ENCODE data around the gene TIFAB.

Gene TIFAB

GRCh38 chr5:135441350-135441831 lies 10.8 kb downstream of the TIFAB start:
- DNase-seq, result peak; percentile 75

- no peak for DNase-seq
These were observed 11.2 kb downstream of the TIFAB start for GRCh38 chr5:135440916-135441315.

DNA sequence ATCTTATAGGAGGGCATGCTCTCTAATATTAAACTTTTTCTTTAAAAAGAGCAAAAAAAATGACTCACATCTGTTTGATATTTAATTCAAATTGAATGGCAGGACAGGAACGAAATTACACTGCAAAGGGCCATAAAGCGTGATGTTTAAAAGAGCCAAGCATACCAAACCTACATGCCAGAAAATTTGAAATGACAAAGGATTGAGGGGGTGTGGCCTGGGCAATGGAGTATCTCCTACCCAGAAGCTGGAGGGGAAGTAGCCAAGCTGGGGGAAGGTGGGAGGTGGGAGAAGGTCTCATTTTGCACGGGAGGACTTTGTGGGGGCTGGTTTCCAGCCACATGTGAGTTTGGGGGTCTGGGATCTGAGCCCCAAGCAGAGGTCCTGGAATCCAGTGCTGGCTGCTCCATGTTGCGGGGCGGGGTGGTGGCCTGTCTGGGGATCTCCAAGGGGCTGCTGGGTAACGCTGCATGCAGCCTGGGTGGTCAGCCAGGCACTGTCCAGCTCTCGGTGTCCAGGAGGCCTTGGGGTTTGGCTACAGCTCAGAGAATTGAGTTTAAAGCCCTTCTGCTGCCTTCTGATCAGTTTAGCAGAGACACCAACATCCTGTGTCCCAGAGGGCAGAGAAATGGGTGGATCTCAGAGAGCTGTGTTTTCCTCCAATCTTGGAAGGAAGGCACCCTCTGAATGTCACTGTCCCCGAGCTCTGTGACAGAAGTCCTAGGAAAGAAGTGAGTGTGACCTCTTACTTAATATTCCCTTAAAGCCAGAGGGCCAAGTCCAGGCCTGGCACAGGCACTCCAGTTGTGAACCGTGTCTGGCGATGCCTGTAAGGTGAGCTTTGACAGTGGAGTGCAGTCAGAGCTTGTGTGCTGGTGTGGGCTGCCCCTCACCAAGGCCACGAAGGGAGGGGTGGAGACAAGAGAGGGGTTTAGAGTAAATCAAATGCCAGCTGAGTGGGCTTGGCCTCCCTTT lies 12.6 kb downstream of the TIFAB start:
- no peak for DNase-seq

- peak; percentile 16 for DNase-seq
These were observed 13.4 kb downstream of the TIFAB start for GRCh38 chr5:135438636-135439221.

- peak; percentile 81 for DNase-seq
These were observed 14.2 kb downstream of the TIFAB start for GRCh38 chr5:135437796-135438560.

DNA sequence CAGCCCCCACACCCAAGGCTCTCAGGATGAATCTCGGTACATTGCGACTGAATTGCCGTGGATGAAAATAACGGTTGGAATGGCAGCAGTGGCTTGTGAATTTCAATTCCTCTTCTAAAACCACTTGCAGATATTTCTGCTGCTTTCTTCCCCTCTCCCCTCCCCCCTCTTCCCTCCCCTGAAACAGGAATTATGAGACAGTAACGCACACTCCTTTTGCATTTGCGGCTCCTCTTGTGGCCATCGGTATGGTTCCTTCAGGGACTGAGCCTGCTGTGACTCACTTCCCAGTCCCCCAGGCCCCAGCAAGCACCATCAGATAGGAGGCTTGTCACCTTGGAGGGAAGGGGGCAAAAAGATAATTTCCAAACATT lies 14.7 kb downstream of the TIFAB start:
- peak; percentile 98 for DNase-seq

DNA sequence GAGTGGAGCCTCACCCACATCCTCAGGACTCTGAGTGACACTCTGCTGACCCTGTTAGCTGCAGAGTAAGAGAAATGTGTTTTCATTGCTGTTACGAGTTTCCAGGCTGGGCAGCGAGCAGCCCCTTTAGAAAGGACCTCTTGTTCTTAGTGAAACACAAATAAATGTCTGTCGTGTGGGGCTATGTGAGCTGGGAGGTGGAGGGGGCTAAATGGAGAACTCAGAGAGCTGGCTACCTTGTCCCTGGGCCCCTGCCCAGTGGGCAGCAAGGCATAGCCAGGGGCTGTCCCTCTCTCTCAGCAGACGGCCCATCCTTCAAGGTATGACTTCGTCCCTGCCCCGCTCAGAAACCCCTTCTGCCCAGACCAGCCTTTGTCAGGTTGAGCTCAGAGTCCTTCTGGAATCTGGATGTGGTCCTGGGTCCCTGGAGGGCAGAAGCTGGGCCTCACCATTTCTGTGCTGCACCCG lies 15.2 kb downstream of the TIFAB start:
- no peak for DNase-seq

- DNase-seq, result no peak
These were observed 16.5 kb downstream of the TIFAB start for GRCh38 chr5:135435467-135436330.

DNA sequence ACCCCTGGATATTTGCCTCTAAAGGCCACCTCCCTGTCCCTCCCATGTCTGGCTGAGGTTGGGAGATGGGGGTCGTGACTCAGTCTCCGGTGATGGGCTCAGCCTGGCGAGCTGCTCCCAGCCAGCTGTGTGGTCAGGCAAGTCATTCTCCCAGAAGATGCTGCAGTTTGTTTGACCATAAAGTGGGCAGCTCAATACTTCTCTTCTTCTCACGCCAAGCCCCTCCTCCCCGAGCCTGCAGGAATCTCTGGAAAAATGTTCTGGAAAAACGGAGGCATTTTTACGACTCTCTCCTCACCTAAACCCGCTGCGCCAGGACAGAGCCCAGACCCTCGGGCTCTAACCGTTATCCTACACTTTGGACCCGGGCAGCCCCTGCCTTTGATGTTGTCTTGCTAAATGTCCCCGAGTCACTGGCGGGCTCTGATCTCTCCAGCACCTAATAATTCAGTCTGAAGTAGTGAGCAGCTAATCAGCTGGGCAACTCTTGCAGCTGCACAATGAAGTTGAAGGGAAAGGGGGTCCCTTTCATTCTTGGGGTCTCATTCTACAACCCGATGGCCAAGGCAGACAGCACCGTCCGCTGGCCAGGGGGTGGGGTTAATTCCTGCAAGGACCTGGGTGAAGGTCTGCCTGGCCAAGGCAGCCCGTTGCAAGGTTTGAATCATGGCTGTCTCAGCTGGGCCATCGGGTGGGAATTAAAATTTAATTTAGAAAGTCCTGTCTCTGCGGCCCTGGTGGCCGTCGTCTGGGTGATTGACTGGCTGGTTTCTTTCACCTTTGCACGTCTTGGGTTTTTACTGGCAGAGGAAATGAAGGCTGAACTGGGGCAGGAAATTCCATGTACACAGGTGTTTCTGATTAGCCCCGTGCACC lies 17.3 kb downstream of the TIFAB start:
- DNase-seq, result no peak

DNA sequence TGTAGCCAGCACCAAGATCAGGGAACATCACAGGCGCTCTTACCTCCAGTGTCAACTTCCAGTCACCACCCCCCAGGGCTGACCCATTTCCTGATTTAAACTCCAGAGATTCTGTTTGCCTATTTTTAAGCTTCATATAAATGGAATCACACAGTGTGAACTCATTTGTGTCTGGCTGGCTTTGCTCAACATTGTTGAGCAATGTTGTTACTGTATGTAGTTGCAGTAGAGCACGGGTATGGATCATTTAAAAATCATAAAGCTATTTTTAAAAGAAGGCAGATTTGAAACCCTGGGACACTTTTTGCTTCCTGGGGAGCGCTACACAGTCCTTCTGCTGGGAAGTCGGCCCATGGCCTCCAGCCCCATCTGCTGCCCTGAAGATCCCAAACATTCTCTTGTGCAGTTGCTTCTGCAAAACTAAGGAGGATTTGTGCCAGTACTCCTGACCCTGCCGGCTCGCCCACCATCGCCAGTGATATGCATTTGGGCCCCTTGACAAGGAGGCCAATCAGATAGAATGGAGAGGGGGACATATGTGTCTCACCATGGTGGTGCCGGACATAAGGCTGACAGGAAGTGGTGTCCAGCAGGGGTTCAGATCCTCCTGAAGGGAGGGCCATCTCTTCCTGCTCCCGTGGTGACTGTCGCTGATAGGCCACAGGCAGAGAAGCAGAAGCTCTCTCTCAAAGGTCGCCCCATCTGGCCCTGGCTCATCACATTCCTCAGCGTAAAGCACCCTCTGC lies 18.3 kb downstream of the TIFAB start:
- peak; percentile 90 for DNase-seq

DNA sequence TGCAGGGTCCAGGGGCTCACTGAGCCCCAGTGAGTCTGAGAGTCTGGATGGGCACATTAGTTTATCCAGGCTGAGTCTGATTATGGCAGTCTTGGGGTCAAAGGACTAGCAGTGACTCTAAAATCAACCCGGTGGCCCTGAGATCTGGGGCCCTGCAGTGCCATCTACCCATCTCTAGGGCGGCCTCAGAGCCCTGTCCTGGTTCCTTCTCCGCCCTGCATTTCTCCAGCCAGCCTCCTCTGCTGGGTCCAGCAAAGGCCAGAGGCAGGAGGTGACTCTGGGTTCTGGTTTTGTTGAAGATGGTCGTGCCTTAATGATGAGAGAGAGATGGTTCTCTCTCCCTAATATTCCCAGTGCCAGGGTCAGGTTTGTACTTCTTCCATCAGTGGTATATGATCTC lies 20.0 kb downstream of the TIFAB start:
- DNase-seq, result no peak

GRCh38 chr5:135430135-135430437 lies 22.1 kb downstream of the TIFAB start:
- DNase-seq, result no peak

DNA sequence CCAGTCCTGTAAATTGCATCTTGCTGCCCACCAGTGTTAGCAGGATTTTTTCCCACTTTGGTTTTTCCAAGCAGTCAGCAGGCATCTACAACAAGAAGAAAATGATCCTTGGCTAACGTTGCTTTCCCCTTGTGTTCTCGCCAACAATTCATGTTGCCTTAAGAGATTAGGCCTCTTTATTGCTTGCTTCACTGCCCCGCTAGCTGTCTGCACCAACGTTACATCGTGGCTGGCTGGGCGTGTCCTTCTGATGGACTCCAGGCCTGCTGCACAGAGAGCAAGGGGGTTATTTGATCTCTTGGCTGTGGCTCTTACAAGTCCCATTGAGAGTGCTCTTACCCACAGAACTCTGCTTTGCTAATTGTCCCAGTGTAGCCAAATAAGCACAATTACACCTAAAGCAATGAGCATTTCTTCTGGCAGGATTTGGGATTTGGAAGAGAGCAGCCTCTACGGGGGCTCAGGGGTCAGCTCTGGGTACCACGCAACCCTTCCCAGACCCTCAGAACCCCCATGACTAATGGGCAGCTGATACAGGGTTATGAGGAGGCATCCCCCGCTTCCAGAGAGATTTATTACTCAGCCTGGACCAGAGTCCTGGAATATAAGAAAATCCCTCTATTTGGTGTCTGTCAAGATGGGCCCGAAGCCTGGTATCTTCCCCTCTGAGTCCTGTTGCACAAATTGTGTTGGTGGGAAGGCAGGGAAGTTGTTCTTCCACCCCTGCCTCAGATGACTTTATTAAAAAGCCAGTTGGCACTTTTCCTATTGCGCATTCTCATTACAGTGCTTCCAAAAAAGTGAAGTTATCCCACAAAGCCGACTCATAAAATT lies 22.6 kb downstream of the TIFAB start:
- DNase-seq, result peak; percentile 66

GRCh38 chr5:135428586-135428985 lies 23.6 kb downstream of the TIFAB start:
- DNase-seq, result peak; percentile 55

DNA sequence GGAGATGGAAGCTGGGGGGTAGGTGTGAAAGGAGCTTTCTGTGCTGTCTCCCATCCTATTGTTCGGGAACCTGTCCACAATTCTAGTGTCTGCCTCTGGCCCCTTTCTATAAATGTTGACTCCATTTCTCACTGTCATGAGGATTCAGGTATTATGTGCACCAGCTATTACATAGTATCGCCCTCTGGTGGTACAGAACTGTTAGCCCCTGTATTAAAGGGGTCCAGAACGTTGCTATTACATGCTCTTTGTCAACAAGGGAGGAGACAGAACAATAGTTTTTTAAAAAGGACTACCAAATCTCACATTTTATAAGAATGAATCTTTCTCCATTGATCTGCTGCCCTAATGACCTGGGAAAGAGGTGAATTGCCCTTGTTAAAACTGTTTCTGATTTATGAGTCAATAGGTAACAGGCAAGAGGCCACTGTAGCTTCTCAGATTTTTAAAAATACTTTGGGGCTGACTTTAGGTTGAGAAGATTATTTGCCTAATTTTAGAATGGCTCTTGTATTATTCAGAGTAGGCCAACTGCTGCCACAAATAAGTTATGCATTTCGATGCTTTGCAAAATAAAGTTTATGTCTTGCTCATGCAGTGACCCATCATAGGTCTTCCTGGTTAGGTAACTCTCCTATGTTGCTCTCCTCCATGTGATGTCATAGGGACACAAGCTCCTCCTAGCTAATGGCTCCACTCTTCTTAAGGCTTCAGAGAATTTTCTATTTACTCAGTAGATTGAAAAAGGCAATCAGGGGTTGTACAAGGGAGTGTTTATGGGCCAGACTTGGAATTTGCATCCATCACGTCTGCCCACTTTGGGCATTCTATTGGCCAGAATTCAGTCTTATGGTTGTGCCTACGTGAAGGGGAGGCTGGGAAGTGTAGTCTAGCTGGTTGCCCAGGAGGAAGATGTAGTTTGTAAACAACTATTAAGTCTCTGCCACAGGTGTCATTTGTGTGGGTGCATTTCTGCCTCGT lies 25.8 kb downstream of the TIFAB start:
- peak; percentile 77 for DNase-seq

DNA sequence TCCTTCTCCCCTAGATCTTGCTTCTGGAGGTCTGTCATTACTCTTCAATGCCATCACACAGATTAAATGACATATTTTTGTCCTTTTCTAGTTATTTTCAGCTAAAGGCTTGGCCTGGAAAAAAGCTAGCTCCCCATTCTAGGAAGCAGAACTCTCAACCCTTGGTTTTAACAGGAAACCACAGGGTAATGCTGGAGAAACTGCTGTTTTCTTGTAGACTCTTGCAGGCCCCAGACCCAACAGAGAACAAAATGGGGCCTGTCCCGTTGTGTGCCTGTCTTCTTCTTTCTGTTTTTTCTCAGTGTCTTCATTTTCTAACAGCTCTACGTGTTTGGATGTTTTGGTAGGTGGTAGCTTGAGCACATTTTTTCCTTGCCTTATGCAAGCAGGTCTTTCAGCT lies 26.5 kb downstream of the TIFAB start:
- DNase-seq, result peak; percentile 92

GRCh38 chr5:135423846-135424168 lies 28.3 kb downstream of the TIFAB start:
- peak; percentile 84 for DNase-seq

DNA sequence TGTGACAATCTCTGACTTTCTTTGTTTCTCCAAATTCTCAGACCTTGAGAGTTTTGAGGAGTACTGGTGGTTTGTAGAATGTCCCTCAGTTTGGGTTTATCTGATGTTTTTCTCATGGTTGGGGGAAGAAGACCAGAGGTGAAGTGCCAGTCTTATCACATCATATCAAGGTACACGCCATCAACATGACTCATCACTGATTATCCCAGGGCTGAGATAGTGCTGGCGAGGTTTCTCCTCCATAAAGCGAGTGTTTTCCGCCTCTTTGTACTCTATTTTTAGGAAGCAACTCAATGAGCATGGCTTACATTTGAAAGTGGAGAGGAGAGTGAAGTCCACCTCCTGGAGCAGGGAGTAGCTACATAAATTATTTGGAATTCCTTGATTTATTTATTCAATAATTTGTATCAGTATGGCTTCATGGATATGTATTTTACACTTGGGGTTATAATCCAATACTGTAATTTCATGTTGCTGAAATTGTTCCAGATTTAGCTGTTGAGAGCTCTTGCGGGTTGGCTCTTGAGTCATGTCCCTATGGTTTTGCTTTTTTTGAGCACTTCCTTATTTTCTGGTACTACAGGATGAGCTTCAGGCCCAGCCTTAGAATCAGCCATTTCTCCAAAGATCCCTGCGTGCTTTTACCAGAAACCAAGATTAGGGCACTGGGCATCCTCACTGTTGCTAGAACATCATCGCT lies 28.9 kb downstream of the TIFAB start:
- peak; percentile 96 for DNase-seq
